ENCODE data around the gene TNFRSF8. TPM values are rescaled to one million over a fixed set of nuclear protein-coding genes. Genes with fewer than 3 reads are reported as not detected.
A peak's percentile ranks its signal among the peaks of the same experiment; 100 is the strongest.

TNFRSF8 gene
- total RNA-seq, 1 experiment from 2014 or later = 2.9 TPM

- TF ChIP-seq, protein P1, sequence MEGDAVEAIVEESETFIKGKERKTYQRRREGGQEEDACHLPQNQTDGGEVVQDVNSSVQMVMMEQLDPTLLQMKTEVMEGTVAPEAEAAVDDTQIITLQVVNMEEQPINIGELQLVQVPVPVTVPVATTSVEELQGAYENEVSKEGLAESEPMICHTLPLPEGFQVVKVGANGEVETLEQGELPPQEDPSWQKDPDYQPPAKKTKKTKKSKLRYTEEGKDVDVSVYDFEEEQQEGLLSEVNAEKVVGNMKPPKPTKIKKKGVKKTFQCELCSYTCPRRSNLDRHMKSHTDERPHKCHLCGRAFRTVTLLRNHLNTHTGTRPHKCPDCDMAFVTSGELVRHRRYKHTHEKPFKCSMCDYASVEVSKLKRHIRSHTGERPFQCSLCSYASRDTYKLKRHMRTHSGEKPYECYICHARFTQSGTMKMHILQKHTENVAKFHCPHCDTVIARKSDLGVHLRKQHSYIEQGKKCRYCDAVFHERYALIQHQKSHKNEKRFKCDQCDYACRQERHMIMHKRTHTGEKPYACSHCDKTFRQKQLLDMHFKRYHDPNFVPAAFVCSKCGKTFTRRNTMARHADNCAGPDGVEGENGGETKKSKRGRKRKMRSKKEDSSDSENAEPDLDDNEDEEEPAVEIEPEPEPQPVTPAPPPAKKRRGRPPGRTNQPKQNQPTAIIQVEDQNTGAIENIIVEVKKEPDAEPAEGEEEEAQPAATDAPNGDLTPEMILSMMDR (conservative IDR thresholded peaks at IDR 0.05) = no peak
- H3K4me1 Mint-ChIP-seq = peaks cover 12 to 20% of the 10 kb centered on the region in 2 experiments
- Histone ChIP-seq H3K4ac (ENCODE audit: low read depth, low read length) (no peak overlapping the region), H2BK15ac (ENCODE audit: low read depth, low read length) (no peak overlapping the region), H2BK20ac (ENCODE audit: low read depth, low read length, poor library complexity, severe bottlenecking) (no peak overlapping the region), H2BK12ac (ENCODE audit: insufficient read length, low read depth, low read length) (no peak overlapping the region), H3K27ac (ENCODE audit: insufficient read length, low read depth, low read length) (no peak overlapping the region), H2BK120ac (ENCODE audit: low read depth, low read length, poor library complexity, severe bottlenecking) (no peak overlapping the region), H3K9me3 (ENCODE audit: control insufficient read depth, low read depth, low read length) (no peaks in the 10 kb centered on the region), H3K9ac (ENCODE audit: extremely low read depth, insufficient read length, low read length) (no peak overlapping the region), H3K56ac (ENCODE audit: insufficient read length, low read depth, low read length) (no peak overlapping the region), H3K18ac (ENCODE audit: insufficient read length, low read depth, low read length) (no peak overlapping the region), H3K79me1 (ENCODE audit: insufficient read depth, low read depth, low read length, poor library complexity, severe bottlenecking) (no peaks in the 10 kb centered on the region), H3K4me1 (ENCODE audit: insufficient read depth, low read length) (no peaks in the 10 kb centered on the region), H3T11ph (ENCODE audit: low read length) (no peak overlapping the region), H2AK5ac (ENCODE audit: insufficient read length, low read length) (no peak overlapping the region), H3K23ac (ENCODE audit: insufficient read length, low read depth, low read length) (no peak overlapping the region), H4K91ac (ENCODE audit: insufficient read length, low read depth, low read length) (no peak overlapping the region), H3K79me2 (ENCODE audit: insufficient read depth, low read length) (no peaks in the 10 kb centered on the region), H3K14ac (ENCODE audit: insufficient read depth, low read length) (no peak overlapping the region), H4K5ac (ENCODE audit: insufficient read length, low read depth, low read length) (no peak overlapping the region), H4K20me1 (ENCODE audit: control insufficient read depth, insufficient read depth, insufficient read length) (no peaks in the 10 kb centered on the region), H2AFZ (ENCODE audit: low read length) (no peak overlapping the region), H3K23me2 (ENCODE audit: insufficient read length, low read depth, low read length, poor library complexity, severe bottlenecking) (peaks cover 3% of the 10 kb centered on the region), H3K4me2 (ENCODE audit: insufficient read depth, insufficient read length, low read length) (no peak overlapping the region), H3K27me3 (ENCODE audit: insufficient read depth, low read length) (no peaks in the 10 kb centered on the region; the same call in 1 of the 2 replicates), H4K8ac (replicated peaks; ENCODE audit: insufficient read length, low read depth, low read length) (no peak overlapping the region), H2BK5ac (ENCODE audit: insufficient read length, low read length) (no peak overlapping the region)
- H3K4me3 Mint-ChIP-seq = peak overlapping the region; percentile 16 to 72; a peak in 4 of 5 replicates
- H3K27me3 Mint-ChIP-seq (ENCODE audit: low read depth) = peaks cover 56% of the 10 kb centered on the region
- no CpG with 5 or more reads among the region's 33 CpGs for WGBS (ENCODE audit: extremely low coverage, insufficient read length, low lambda C conversion rate)
- H3K36me3 Mint-ChIP-seq (ENCODE audit: insufficient read depth in 1 of 3, low read depth in 3 of 3) = no peaks in the 10 kb centered on the region; a peak in 1 of 7 replicates
- H3K9me3 Mint-ChIP-seq = no peaks in the 10 kb centered on the region; a peak in 1 of 5 replicates
- no peak for DNase-seq
- H3K27ac Mint-ChIP-seq = no peak overlapping the region
These were observed 104.7 kb downstream of the TNFRSF8 start for GRCh38 chr1:12167493-12168429.
